Lung (tissue), 12 donors: ENCODE data around the gene AP4M1. TPM values are rescaled to one million over a fixed set of nuclear protein-coding genes. Genes with fewer than 3 reads are reported as not detected.

Source experiments
- ATAC-seq: fragments of 200-7000 bp; cut with Tn5 transposase; one replicate; pipeline ENCODE4 v1.9.1; 2020; ENCODE audit warnings: moderate number of reproducible peaks; ENCODE audit not compliant: insufficient read depth, low FRiP score
- DNase-seq, 3 donors: peaks; one replicate each; pipeline ENCODE4 v3.0.0-alpha.2; 2013 to 2017
- H3K27ac ChIP-seq, 2 donors: one replicate each; pipeline ENCODE4 v1.5.1; 2013; ENCODE audit warnings: mild to moderate bottlenecking in 2 of 2, moderate library complexity in 2 of 2, control low read depth in 1 of 2, inconsistent platforms in 1 of 2, low read depth in 1 of 2, low read length in 1 of 2
- H3K27me3 ChIP-seq, 3 donors: one replicate each; pipeline ENCODE4 v1.5.1; 2013; ENCODE audit warnings: low read length in 2 of 3; ENCODE audit not compliant: control insufficient read depth in 3 of 3, insufficient read depth in 3 of 3
- H3K36me3 ChIP-seq, 4 donors: one replicate each; pipeline ENCODE4 v1.5.1; 2013; ENCODE audit warnings: low read length in 4 of 4, mild to moderate bottlenecking in 1 of 4, moderate library complexity in 1 of 4; ENCODE audit not compliant: control insufficient read depth in 4 of 4, insufficient read depth in 4 of 4
- H3K4me1 ChIP-seq, 5 donors: one replicate each; pipeline ENCODE4 v1.5.1; 2013; ENCODE audit warnings: low read length in 5 of 5, mild to moderate bottlenecking in 2 of 5, moderate library complexity in 1 of 5; ENCODE audit not compliant: control insufficient read depth in 5 of 5, insufficient read depth in 5 of 5
- H3K4me3 ChIP-seq: one replicate; pipeline ENCODE4 v1.5.1; 2013; ENCODE audit warnings: mild to moderate bottlenecking, control low read depth, moderate library complexity
- H3K9ac ChIP-seq, 2 donors: one replicate each; pipeline ENCODE4 v1.5.1; 2013; ENCODE audit warnings: low read length in 2 of 2, control low read depth in 1 of 2; ENCODE audit not compliant: insufficient read depth in 1 of 2
- H3K9me3 ChIP-seq, 4 donors: one replicate each; pipeline ENCODE4 v1.5.1; 2013; ENCODE audit warnings: low read length in 3 of 4, mild to moderate bottlenecking in 1 of 4, moderate library complexity in 1 of 4; ENCODE audit not compliant: control insufficient read depth in 4 of 4, insufficient read depth in 3 of 4
- WGBS, 2 donors: extraction: QIAGEN DNeasy Blood & Tissue Kit; methylation state at CpG; one replicate each; pipeline ENCODE4 v1.1.7; 2013; 5-methylcytosine and 5-hydroxymethylcytosine counted together
- polyA plus RNA-seq, 2 donors: library from polyadenylated mRNA; stranded (reverse); fragments of 200-250 nt; gene quantifications; one replicate each; pipeline ENCODE4 v1.2.1, GENCODE V29; 2013
- total RNA-seq, 2 donors: library from RNA; depleted of rRNA in 1 of 2; stranded (reverse); fragments of >200 nt in 1 of 2; gene quantifications; one replicate each; pipeline ENCODE4 v1.2.1, GENCODE V29; 2014 to 2021
- TF ChIP-seq, protein P1 (sequence below): IDR thresholded peaks from 2 replicates; pipeline ENCODE4 v1.5.1; 2012; ENCODE audit warnings: mild to moderate bottlenecking; ENCODE audit errors: control extremely low read depth, extremely low read depth
- donor health status: control.
- donor health status: control.
- donor health status: Bipolar disorder and iron deficiency.
- donor health status: healthy.
- donor health status: DM: yes; HTN: yes; CAD: no.

Gene AP4M1
- total and polyA plus RNA-seq, 4 donors, result 14.8 to 24.2 (median 17.1) TPM

DNA sequence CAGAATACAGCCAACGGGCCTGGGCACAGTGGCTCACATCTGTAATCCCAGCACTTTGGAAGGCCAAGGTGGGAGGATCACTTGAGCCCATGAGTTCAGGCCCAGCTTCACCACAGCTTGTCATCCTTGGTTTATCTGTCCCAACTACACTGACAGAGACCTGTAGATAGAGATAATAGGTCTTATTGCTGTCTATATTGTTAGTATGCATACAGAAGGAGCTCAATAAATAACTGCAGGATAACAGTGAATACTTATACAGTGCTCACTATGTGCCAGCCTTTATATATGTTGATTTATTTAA lies 19.2 kb downstream of the AP4M1 start:
- Histone ChIP-seq H3K9me3 (no peaks in the 10 kb centered on the region), H3K4me1 (peaks cover 0 to 14% (median 9%) of the 10 kb centered on the region in 5 donors), H3K9ac (no peak overlapping the region), H3K27ac (no peak overlapping the region), H3K4me3 (no peak overlapping the region), H3K27me3 (no peaks in the 10 kb centered on the region), H3K36me3 (peaks cover 0 to 11% (median 1%) of the 10 kb centered on the region in 4 donors)
- WGBS, 2 donors, result 39 to 55% methylated on average over 1 of the region's 1 CpG
- TF ChIP-seq, protein P1, sequence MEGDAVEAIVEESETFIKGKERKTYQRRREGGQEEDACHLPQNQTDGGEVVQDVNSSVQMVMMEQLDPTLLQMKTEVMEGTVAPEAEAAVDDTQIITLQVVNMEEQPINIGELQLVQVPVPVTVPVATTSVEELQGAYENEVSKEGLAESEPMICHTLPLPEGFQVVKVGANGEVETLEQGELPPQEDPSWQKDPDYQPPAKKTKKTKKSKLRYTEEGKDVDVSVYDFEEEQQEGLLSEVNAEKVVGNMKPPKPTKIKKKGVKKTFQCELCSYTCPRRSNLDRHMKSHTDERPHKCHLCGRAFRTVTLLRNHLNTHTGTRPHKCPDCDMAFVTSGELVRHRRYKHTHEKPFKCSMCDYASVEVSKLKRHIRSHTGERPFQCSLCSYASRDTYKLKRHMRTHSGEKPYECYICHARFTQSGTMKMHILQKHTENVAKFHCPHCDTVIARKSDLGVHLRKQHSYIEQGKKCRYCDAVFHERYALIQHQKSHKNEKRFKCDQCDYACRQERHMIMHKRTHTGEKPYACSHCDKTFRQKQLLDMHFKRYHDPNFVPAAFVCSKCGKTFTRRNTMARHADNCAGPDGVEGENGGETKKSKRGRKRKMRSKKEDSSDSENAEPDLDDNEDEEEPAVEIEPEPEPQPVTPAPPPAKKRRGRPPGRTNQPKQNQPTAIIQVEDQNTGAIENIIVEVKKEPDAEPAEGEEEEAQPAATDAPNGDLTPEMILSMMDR, result no peak
- DNase-seq, result no peak
- ATAC-seq, result no peak

DNA sequence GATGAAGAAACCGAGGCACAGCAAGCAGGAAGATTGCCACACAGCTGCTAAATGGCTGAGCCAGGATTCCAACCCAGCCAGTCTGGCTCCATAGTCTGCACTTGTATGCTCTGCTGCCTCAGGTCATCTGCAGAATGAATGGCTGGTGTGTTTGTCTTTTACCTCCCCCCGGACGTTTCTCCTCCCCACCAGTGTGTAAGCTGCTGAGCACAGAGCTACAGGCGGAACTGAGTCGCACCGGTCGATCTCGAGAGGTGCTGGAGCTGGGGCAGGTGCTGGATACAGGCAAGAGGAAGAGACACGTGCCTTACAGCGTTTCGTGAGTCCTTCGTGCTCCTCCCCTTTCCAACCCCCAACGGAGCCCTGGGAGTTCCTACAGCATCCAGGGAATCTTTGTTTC lies 20.6 kb downstream of the AP4M1 start:
- H3K4me1 ChIP-seq, result peaks cover 0 to 19% (median 12%) of the 10 kb centered on the region in 5 donors
- no peak overlapping the region for H3K9ac ChIP-seq
- no peak for ATAC-seq
- peak in 2 of 3 donors; percentile 25 to 45 for DNase-seq
- no peak overlapping the region for H3K27ac ChIP-seq
- TF ChIP-seq, protein P1, result no peak
- no peaks in the 10 kb centered on the region for H3K9me3 ChIP-seq
- H3K4me3 ChIP-seq, result no peak overlapping the region
- peaks cover 0 to 11% (median 1%) of the 10 kb centered on the region in 4 donors for H3K36me3 ChIP-seq
- WGBS, 2 donors, result 75 to 83% methylated on average over 13 of the region's 13 CpGs
- no peaks in the 10 kb centered on the region for H3K27me3 ChIP-seq

DNA sequence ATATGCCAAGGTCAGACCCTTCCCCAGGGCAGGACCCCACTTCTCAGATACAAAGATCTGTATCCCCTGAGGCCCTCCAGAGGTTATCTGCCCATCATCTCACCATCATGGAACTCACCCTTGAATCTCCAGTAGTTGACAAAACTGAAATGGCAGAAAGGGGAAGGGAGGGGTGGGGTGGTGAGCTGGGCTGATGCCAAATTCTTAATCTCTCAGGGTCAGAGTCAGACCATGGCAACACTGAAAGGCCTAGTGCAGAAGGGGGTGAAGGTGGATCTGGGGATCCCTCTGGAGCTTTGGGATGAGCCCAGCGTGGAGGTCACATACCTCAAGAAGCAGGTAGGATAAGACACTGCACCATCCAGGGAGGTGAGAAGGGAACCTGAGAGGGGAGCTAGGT lies 21.1 kb downstream of the AP4M1 start:
- no peak overlapping the region for H3K27ac ChIP-seq
- WGBS, 2 donors, result 98 to 100% methylated on average over 1 of the region's 1 CpG
- H3K36me3 ChIP-seq, result peaks cover 0 to 11% (median 1%) of the 10 kb centered on the region in 4 donors
- H3K27me3 ChIP-seq, result no peaks in the 10 kb centered on the region
- no peak overlapping the region for H3K4me3 ChIP-seq
- DNase-seq (no peak), ATAC-seq (no peak)
- H3K9me3 ChIP-seq, result no peaks in the 10 kb centered on the region
- TF ChIP-seq, protein P1, result no peak
- peaks cover 0 to 19% (median 12%) of the 10 kb centered on the region in 5 donors for H3K4me1 ChIP-seq
- no peak overlapping the region for H3K9ac ChIP-seq
